Esophagus muscularis mucosa (tissue), 3 donors: ENCODE data around the gene FOXM1.

Experiments used
- CTCF ChIP-seq, 3 experiments: fragments of 200-600 bp in 2 of 3; fragments of 450-650 bp in 1 of 3; sonication (generic) in 2 of 3; IDR thresholded peaks; one replicate each; pipeline ENCODE4 v1.5.1; 2017 to 2019; ENCODE audit warnings: antibody characterized with exemption in 3 of 3, mild to moderate bottlenecking in 2 of 3, moderate library complexity in 1 of 3
- EP300 ChIP-seq: sonication (generic); formaldehyde crosslinking; IDR thresholded peaks from one replicate; pipeline ENCODE4 v1.6.1; 2017; ENCODE audit warnings: antibody characterized with exemption

- no peak for TF ChIP-seq CTCF (IDR thresholded peaks at IDR 0.05)
- TF ChIP-seq EP300: no peak
Measured at GRCh38 chr12:2856051-2856450, 20.9 kb downstream of the FOXM1 start.
